HG03558 (cell line): ENCODE results near the gene ITPRID2.

Source experiments
- ATAC-seq: cut with Tn5 transposase; IDR thresholded peaks from one replicate; pipeline ENCODE4 v1.9.1; 2021; ENCODE audit warnings: moderate number of reproducible peaks; ENCODE audit not compliant: unreplicated experiment; ENCODE audit errors: extremely low read depth

ITPRID2 gene

DNA sequence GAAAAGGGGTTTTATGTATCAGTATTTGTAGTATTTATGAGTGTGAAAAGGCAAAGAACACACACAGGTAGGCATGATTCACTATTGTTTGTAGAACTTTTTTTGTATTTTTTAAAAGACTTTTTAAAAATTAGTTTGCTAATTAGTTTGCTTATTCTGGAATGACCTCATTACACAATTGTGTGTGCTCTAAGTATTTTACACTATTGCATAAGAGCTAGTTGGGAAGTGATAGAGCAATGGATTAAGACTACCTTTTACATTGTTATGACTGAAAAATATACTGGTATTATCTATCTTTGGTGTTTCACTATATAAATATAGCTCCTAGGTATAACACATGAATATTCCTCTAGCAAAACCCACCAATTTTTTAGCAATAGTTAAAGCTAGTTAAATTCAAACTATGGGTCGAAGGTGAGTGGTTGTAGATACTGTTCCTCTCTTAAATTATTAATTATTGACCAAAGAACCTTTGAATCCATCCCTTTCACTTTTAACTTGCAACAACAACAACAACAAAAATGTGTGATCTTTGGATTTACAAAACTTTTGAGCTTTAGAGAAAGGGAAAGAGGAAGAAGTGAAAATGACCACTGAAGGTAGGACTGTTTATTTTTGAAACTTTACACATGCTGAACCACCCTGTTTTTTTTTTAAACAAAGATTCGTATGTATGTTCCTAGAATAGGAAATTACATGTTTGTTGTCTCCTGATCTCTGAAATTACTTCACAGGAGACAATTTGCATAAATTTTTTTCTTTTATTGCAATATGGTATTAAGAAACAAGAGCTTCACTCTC is 18.7 kb downstream of the ITPRID2 start:
- no peak for ATAC-seq

DNA sequence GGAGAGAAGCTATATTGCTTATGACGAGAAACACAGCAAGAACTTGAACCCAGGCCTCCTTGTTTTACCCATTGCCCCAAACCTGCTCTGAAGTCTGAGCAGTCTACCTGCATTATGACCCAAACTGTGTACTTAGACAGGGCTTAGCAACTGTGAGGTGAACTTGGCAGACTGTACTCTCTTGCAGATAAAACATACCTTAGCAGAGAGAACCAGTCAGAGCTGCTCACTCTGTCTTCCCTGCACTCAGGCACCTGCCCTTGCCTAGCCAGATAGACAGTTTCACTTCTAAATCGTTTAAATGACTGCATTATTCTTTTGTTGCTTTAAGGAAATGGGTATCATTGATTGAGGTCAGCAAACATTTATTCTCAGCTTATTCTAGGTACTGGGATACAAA is 20.3 kb downstream of the ITPRID2 start:
- ATAC-seq, result no peak

- ATAC-seq, result no peak
Observed at GRCh38 chr2:181915102-181915501, 23.6 kb downstream of the ITPRID2 start.

- no peak for ATAC-seq
Observed at GRCh38 chr2:181916726-181917718, 25.5 kb downstream of the ITPRID2 start.

DNA sequence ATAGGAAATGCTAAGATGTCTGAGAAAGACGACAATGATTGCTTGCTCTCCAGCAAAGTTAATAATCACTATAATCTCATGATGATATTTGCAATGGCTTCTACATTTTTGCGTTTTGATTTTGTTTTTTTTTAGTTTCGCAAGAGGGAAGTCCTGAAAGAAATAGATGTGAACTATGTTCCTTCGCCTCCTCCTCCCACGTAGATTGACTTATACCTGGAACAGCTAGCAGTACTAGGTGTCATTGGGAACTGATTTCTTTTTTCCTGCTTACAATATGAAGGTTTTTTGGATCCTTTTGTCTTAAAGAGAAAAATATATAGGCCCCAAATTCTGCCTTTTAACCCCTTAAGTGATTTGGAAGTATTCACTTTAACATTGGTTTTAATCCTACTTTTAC is 26.7 kb downstream of the ITPRID2 start:
- ATAC-seq, result no peak

- no peak for ATAC-seq
Observed at GRCh38 chr2:181923121-181923520, 31.6 kb downstream of the ITPRID2 start.

DNA sequence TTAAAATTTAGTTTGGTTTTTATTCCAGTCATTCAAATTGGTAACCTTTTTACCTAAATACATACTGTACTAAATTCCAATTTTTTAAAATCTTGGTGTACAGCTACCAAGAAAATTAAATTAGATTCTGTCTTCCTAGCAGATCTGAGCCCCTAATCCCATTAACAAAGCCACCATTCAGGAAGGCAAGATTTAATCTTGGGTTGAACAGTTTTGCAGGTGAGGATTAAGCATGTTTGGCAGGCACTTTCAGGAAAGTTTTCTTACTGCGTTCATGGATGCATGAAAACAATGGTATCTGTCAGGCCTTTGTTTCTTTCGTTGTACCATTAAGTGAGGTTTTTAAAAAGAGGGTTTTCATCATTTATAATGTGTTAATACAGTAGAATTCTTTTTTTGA is 32.8 kb downstream of the ITPRID2 start:
- no peak for ATAC-seq

DNA sequence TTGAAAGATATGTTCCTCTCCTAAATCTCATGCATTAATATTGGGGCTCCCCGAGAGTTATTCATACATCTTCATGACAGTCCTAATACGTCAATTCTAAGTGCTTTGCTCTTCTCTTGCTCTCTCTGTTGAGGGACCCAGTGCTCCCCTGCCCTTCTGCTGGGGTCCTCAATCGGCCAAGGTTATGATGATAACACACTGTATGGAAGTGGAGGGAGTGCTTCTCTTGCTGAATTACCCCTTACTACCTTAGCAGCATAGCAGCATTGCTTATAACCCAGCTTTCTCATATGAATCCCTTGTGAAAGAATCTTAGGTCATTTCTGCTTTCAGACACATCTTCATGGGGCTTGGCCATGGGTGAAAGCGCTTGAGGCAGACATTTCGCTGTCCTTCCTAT is 43.2 kb downstream of the ITPRID2 start:
- no peak for ATAC-seq

- no peak for ATAC-seq
Observed at GRCh38 chr2:181937473-181937872, 45.9 kb downstream of the ITPRID2 start.

GRCh38 chr2:181943411-181944124 is 52.0 kb downstream of the ITPRID2 start:
- no peak for ATAC-seq

DNA sequence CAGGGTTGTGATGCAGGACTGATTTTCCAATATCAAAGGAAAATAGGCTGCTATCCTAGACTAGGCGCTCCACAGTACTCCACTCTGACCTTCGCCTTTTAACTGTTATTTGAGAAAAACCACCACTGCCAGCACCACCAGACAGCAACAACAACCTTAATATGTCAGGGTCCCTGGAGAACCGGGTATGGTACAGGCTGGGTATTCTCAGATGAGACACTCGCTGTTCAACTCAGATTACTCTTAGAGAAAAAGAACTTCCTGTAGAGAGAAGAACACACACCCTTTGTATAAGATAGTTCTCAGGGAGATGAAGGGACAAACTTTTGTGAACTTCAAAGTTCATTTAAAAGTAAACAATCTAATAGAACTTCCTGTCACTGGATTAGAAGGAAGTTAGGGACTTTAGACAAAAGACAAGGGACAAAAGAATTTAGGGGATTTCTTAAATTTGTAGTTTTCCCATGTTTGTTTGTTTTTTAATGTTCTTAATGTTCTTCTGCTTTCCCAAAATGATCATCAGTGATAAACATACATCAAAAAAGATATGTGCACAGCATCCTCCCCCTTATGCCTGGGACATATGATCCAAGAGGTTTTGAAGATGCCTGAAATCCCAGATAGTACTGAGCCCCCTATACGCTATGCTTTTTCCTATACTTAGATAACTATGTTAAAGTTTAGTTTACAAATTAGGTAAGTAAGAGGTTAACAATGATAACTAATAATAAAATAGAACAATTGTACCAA is 52.8 kb downstream of the ITPRID2 start:
- ATAC-seq, result no peak

DNA sequence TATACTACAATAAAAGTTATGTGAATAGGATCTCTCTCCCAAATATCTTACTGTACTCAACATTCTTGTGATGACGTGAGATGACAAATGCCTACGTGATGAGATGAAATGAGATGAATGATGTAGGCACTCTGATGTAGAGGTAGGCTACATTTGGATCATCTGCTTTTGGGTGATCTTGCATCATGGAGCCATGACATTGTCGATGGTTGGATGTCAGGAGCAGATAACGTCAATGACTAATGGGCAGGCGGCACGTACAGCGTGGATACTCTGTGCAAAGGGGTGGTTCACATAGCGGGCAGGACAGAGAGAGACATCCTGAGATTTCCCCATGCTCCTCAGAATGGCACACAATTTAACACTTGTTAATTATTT is 53.4 kb downstream of the ITPRID2 start:
- ATAC-seq, result no peak

GRCh38 chr2:181946444-181947127 is 55.1 kb downstream of the ITPRID2 start:
- no peak for ATAC-seq

DNA sequence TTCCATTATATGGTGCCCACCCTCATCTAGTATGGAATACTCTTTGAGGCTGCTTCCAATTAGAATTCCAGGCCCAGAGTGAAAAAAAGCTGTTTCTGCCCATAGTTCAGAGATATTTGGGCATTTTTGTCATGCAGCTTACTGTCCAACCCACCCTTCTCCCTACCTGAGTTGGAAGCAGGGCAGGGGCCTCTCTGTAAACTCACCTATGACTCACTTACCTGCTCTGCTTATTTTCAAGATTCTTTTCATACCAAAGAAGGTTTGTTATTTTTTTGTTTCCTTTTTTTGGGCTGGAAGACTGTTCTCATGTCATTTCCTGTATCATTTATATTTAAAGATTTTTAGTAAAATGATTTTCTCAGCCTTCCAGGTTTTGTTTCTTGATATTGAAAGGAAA is 55.7 kb downstream of the ITPRID2 start:
- ATAC-seq, result no peak

DNA sequence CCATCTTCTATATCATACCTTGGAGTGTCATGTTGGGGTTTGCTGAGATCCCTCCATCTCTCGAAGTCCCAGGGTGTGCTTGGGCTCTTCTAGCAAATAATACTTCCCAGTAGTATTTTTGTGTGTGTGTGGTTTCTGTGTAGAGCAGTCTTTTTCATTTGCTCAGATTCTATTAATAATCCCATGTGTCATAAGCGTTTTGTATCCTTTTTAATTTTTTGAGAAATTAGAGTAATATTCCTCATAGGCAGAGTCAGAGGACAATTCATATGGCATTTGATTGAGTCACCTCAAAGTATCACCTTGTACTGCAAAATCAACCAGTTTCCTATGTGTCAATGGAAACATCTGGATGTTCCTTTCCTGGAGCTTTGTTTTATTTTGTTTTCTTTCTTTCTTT is 56.7 kb downstream of the ITPRID2 start:
- ATAC-seq, result no peak

GRCh38 chr2:181949047-181949446 is 57.5 kb downstream of the ITPRID2 start:
- ATAC-seq, result no peak

DNA sequence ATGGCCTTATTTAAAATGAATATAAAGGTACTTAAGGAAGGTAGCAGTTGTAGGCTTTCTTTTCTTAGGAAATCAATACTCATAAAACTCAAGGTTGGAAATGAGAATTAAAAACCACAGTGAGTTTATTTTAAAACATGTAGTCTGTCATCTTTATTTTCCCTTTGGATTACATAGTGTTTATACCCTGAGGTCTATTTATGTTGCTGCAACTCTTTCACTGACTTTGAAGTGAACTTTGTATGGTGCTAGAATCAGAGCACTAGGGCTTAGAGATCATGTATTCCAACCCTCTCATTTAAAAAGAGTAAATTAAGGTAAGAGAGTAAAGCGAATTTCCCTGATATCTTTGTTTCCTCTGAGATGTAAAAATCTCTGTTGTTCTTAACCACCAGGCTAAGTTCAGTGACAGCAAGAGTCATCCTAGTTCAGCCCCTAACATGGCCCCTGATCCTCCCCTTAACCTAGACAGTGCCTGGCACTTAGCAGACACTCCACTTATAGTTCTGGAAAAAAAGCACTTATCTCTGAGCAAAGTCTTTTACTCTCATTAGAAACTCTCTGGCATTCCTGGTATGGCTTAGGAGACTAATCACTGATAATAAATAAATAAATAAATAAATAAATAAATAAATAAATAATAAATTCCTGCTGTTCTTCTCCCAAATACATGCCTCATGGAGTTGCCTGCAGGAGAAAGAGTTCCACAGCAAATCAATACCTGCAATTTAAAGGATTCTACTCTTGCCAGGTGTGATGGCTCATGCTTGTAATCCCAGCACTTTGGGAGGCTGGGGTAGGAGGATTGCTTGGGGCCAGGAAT is 61.1 kb downstream of the ITPRID2 start:
- ATAC-seq, result no peak

- no peak for ATAC-seq
Observed at GRCh38 chr2:181953881-181954537, 62.5 kb downstream of the ITPRID2 start.
